Measurements from ENCODE around the gene CRPPA.
"Not testable (repeated sequence)": the region's sequence is repeated elsewhere in the genome, so short reads cannot be mapped to it uniquely, and the experiment has no call there.

The CRPPA gene

DNA sequence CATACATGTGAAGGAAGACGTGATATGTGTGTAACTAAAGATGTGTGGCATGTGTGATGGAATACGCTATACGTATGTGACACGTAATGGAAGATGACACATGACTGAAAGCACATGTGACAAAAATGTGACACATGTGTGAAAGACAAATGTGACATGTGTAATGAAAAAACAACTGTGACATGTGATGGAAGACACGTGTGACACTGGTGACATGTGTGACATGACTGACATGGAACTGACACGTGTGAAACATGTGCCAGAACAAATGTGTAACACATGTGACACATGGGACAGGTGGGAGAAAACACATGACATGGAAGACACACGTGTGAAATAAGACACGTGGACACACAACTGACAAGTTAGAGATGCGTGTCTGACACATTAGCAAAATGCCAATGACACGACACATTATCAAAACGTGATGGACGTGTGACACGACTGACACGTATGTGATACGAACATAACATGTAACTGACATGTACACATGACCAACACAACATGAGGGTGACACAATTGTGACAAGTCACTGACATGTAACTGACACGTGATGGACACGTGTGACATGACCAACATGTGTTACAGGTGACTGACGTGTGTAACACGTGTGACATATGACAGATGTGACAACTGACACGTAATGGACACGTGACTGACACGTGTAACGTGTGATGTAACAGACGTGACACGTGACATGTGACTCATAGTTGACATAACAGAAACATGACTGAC is 24.4 kb downstream of the CRPPA start:
- DNase-seq (ENCODE audit: low read depth): no peak

GRCh38 chr7:16395121-16395520 is 26.2 kb downstream of the CRPPA start:
- no peak for DNase-seq (ENCODE audit: low read depth)

DNA sequence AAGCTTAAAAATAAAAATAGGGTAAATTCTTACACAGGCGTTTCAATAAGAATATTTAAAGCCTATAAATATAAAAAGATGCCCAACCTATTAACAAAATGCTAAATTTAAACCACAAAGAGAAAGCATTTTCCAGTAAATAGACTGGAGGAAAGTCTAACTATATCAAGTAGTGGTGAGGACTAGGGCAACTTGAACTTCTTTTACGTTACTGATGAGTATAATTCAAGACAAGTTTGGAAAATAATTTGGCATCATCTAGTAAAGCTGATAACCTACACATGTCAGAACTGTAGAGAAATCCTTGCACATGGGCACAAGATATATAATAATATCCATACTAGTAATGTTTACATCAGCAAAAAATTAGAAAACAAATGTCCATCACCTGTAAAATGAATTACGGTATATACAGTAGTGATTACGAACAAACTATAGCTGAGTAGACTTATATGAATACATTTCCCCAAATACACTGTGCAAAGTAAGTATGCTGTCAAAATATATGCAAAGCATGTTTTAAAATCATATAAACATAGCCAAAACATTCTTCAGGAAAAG is 27.4 kb downstream of the CRPPA start:
- no peak for DNase-seq (ENCODE audit: low read depth)

DNA sequence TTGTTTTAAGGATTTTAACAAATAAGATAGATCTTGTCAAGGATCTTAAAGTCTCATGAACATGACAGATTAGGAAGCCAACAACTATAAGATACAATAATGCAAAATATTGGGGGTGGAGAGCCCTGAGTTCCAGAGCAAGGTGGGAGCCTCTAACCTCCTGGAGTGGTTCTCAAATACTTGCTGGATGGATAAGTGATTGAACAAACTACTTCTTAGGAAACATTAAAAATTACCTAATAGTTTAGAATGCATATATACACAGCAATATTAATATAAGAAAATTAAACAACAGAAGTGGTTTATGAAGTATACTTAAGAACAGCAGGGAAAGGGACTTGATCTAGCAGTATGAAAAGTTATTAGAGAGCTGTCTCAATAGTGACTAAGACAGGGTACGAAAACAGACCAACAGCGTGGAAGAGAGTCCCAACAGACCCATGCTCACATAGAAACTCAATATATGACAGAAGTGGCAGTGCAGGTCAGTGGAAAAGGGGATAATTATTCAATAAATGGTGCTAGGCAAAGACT is 28.3 kb downstream of the CRPPA start:
- DNase-seq (ENCODE audit: low read depth): no peak

GRCh38 chr7:16383786-16384185 is 37.6 kb downstream of the CRPPA start:
- not testable (repeated sequence) for DNase-seq (ENCODE audit: low read depth)

DNA sequence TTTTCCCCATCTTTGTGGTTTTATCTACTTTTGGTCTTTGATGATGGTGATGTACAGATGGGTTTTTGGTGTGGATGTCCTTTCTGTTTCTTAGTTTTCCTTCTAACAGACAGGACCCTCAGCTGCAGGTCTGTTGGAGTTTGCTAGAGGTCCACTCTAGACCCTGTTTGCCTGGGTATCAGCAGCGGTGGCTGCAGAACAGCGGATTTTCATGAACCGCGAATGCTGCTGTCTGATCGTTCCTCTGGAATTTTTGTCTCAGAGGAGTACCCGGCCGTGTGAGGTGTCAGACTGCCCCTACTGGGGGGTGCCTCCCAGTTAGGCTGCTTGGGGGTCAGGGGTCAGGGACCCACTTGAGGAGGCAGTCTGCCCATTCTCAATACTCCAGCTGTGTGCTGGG is 38.2 kb downstream of the CRPPA start:
- not testable (repeated sequence) for DNase-seq (ENCODE audit: low read depth)

Measured in activated T-cell treated with anti-CD3 and anti-CD28 coated beads for 1 hour (primary cell).